Endometrium (tissue), 2 donors: ENCODE results near the gene RIMKLA.

Experiments used
- FAIRE-seq: peaks from 2 replicates; lab custom pipeline; 2012; peaks lifted over from hg19 to GRCh38; lab: Jason Lieb, UNC
- donor health status: control.
- donor health status: control.

Gene RIMKLA

GRCh38 chr1:42380586-42381279 lies at the start of gene RIMKLA:
TSS of gene RIMKLA (plus strand) at chr1:42380792. CDS start at chr1:42380935, 143 bp downstream.
- FAIRE-seq, result no peak

GRCh38 chr1:42332877-42333276 lies 47.7 kb upstream of the RIMKLA start:
- FAIRE-seq, result no peak

GRCh38 chr1:42333662-42334239 lies 46.8 kb upstream of the RIMKLA start:
- no peak for FAIRE-seq

- no peak for FAIRE-seq
Measured at GRCh38 chr1:42334240-42335049, 46.1 kb upstream of the RIMKLA start.

- FAIRE-seq, result no peak
Measured at GRCh38 chr1:42335050-42335808, 45.4 kb upstream of the RIMKLA start, which contains the start of gene FOXJ3. TSS of gene FOXJ3 (minus strand) at chr1:42335235. CDS start at chr1:42311093, 24,142 bp downstream.

GRCh38 chr1:42335809-42336518 lies 44.6 kb upstream of the RIMKLA start:
- FAIRE-seq, result no peak

GRCh38 chr1:42336978-42337377 lies 43.6 kb upstream of the RIMKLA start:
- FAIRE-seq, result no peak

GRCh38 chr1:42340093-42340492 lies 40.5 kb upstream of the RIMKLA start:
- FAIRE-seq, result no peak

- FAIRE-seq, result no peak
Measured at GRCh38 chr1:42340901-42341300, 39.7 kb upstream of the RIMKLA start.

GRCh38 chr1:42343049-42343448 lies 37.5 kb upstream of the RIMKLA start:
- FAIRE-seq, result no peak

- FAIRE-seq, result no peak
Measured at GRCh38 chr1:42348498-42348897, 32.1 kb upstream of the RIMKLA start.

- no peak for FAIRE-seq
Measured at GRCh38 chr1:42350086-42350485, 30.5 kb upstream of the RIMKLA start.

- FAIRE-seq, result no peak
Measured at GRCh38 chr1:42358791-42359190, 21.8 kb upstream of the RIMKLA start.

GRCh38 chr1:42359466-42359865 lies 21.1 kb upstream of the RIMKLA start:
- no peak for FAIRE-seq

GRCh38 chr1:42364089-42364488 lies 16.5 kb upstream of the RIMKLA start:
- no peak for FAIRE-seq

- FAIRE-seq, result no peak
Measured at GRCh38 chr1:42364542-42364941, 16.1 kb upstream of the RIMKLA start.

GRCh38 chr1:42365118-42365517 lies 15.5 kb upstream of the RIMKLA start:
- FAIRE-seq, result no peak

GRCh38 chr1:42368096-42368795 lies 12.3 kb upstream of the RIMKLA start:
- FAIRE-seq, result no peak

GRCh38 chr1:42369471-42369870 lies 11.1 kb upstream of the RIMKLA start:
- no peak for FAIRE-seq

- no peak for FAIRE-seq
Measured at GRCh38 chr1:42370876-42371549, 9.6 kb upstream of the RIMKLA start.
